ENCODE results near the gene EFCAB11.

GRCh38 chr14:89849931-89850330 is 104.6 kb downstream of the EFCAB11 start:
- TF ChIP-seq POLR2A (IDR thresholded peaks at IDR 0.05; ENCODE audit: low read length) (no peak), GATA1 (IDR thresholded peaks at IDR 0.05; ENCODE audit: low read depth, low read length) (no peak)

All from erythroblast (primary cell).